IPS-20b (cell line): ENCODE measurements around the gene LCP1.

ENCODE experiments used
- H3K27ac ChIP-seq: one replicate; pipeline ENCODE4 v1.5.1; 2013; ENCODE audit warnings: low read length
- H3K27me3 ChIP-seq: 2 replicates; pipeline ENCODE4 v1.6.1; 2013; ENCODE audit warnings: mild to moderate bottlenecking, low read length, inconsistent platforms; ENCODE audit not compliant: insufficient read depth
- H3K36me3 ChIP-seq: 2 replicates; pipeline ENCODE4 v1.6.1; 2013; ENCODE audit warnings: low read depth, mild to moderate bottlenecking, inconsistent platforms, low read length, moderate library complexity; ENCODE audit not compliant: insufficient read depth
- H3K4me1 ChIP-seq: 2 replicates; pipeline ENCODE4 v1.6.1; 2013; ENCODE audit warnings: mild to moderate bottlenecking, control low read depth, inconsistent platforms, low read length, moderate library complexity; ENCODE audit not compliant: insufficient read depth
- H3K4me3 ChIP-seq: 2 replicates; pipeline ENCODE4 v1.5.1; 2013; ENCODE audit warnings: mild to moderate bottlenecking, low read length, inconsistent platforms
- H3K9ac ChIP-seq: 2 replicates; pipeline ENCODE4 v1.6.1; 2013; ENCODE audit warnings: low read depth, mild to moderate bottlenecking, inconsistent platforms, low read length, moderate library complexity
- H3K9me3 ChIP-seq: 2 replicates; pipeline ENCODE4 v1.6.1; 2013; ENCODE audit warnings: mild to moderate bottlenecking, low read depth, low read length, inconsistent platforms; ENCODE audit not compliant: insufficient read depth

Gene LCP1

DNA sequence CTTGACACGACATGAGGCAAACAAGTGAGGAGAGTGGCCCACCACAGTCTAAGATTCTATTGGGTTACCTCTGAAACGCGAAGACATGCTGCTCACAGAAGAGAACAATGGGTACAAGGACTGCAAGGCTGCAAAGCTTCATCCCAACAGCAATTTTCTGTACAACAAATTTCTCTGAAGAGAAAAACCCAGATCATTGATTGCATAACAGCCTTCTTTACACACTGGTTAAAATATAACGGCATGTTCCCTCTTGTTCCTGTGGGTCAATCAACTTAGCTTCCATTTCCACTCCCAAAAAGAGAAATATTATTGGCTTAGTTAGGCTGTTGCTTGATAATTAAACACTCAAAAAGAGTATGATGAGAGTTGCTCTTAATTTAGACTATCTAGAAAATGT is 77.1 kb downstream of the LCP1 start, which contains the start of gene CPB2:
Gene CPB2, minus strand, starts transcription at position 166 of the 400 bp plus-strand sequence. Its CDS starts 24 bp downstream, at position 142.
- Histone ChIP-seq H3K36me3 (no peaks in the 10 kb centered on the region), H3K27me3 (no peaks in the 10 kb centered on the region), H3K4me3 (no peak within 1 kb of the TSS), H3K9me3 (no peaks in the 10 kb centered on the region), H3K9ac (no peak within 1 kb of the TSS), H3K4me1 (no peaks in the 10 kb centered on the region), H3K27ac (no peak within 1 kb of the TSS)

DNA sequence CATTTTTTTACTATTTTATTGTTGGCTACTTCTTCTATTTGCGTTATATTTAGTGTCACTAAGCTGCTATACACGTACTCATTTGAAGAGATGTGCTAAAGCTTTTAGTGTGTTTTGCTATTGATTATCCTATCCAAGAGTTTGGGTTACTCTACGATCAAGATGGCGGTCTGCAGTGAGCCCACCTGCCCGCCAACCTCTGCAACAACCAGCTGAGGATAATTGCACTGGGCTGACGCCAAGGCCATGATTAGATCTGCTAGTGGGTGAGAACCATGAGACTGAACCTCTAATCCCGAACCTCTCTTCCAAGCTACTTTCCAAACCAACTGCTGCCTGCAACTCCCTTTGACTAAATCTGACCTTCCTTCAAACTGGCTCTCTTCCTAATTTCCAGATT is 78.9 kb downstream of the LCP1 start:
- H3K9me3 ChIP-seq, result no peaks in the 10 kb centered on the region
- no peak overlapping the region for H3K4me3 ChIP-seq
- no peak overlapping the region for H3K27ac ChIP-seq
- H3K27me3 ChIP-seq, result no peaks in the 10 kb centered on the region
- H3K9ac ChIP-seq, result no peak overlapping the region
- no peaks in the 10 kb centered on the region for H3K36me3 ChIP-seq
- H3K4me1 ChIP-seq, result no peaks in the 10 kb centered on the region

DNA sequence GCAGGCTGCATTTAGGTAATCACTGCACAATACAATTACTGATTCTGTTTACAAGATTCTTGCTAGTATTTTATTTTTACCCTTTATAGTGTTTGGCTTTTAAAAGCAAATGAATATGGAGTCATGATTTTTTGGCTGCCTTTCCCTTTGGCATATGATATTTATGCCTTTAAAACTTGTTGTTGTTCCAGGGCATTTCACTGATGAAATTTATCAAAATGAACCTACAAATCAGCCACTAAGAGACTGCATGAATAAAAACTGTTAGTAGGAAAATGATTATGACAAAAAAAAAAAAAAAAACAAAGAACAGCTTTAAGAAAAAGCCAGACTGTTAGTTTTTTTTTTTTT is 79.7 kb downstream of the LCP1 start:
- no peaks in the 10 kb centered on the region for H3K9me3 ChIP-seq
- no peak overlapping the region for H3K9ac ChIP-seq
- no peak overlapping the region for H3K27ac ChIP-seq
- H3K4me3 ChIP-seq, result no peak overlapping the region
- no peaks in the 10 kb centered on the region for H3K36me3 ChIP-seq
- H3K27me3 ChIP-seq, result no peaks in the 10 kb centered on the region
- no peaks in the 10 kb centered on the region for H3K4me1 ChIP-seq

DNA sequence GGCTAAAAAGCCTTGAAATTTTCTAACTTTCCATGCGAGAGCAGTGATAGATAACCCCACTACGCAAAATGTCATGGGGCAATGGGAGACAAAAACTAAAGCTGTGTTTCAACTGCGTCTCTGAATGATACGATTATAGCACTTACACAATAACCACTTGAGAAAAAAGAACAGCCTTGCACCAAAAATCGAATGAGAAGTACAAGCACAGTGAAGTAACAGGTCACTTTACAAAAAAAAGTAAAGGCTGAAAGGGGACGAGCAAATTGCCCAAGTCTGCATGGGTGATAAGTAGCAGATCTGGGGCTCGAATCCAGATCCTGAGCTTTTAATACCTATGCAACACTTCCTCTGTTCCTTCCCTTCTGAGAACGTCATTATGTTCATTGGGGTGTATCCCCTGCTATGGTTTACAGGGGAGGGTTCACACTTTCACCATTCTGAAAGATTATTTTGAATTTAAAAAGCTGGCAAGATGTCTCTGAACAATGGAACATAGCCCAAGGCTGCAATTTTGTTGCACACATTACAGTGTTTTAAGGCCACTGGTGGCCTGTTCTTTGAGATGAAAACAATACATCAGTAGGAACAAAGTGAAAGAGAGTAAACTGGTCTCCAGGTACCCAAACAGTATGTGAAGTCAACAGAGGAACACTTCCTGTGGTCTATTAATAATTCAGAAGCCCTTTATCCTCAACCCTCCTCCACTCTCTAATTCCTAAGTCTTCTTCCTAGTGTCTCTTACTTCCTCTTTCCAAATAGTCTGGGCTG is 80.3 kb downstream of the LCP1 start:
- Histone ChIP-seq H3K4me1 (no peaks in the 10 kb centered on the region), H3K4me3 (no peak overlapping the region), H3K9me3 (no peaks in the 10 kb centered on the region), H3K27ac (no peak overlapping the region), H3K9ac (no peak overlapping the region), H3K36me3 (no peaks in the 10 kb centered on the region), H3K27me3 (no peaks in the 10 kb centered on the region)

DNA sequence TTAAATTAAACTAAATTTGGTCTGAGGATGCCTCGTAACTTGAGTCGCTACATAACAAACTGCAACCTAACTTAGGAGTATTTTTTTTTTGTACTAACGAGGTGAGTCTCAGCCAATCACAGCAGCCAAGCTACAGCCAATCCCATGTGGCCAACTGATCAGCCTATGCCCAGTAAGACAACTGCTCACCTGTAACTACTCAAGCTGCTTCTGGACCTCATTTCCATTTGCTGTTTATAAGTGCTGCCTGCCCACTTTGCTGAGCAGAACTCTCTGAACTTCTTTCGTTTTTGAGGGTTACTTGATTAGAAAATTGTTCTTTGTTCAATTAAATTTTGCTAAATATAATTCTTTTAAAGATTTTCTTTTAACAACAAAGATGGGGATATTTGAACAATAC is 81.0 kb downstream of the LCP1 start:
- H3K4me3 ChIP-seq, result no peak overlapping the region
- no peak overlapping the region for H3K27ac ChIP-seq
- H3K27me3 ChIP-seq, result no peaks in the 10 kb centered on the region
- H3K36me3 ChIP-seq, result no peaks in the 10 kb centered on the region
- no peaks in the 10 kb centered on the region for H3K4me1 ChIP-seq
- H3K9me3 ChIP-seq, result no peaks in the 10 kb centered on the region
- H3K9ac ChIP-seq, result no peak overlapping the region

DNA sequence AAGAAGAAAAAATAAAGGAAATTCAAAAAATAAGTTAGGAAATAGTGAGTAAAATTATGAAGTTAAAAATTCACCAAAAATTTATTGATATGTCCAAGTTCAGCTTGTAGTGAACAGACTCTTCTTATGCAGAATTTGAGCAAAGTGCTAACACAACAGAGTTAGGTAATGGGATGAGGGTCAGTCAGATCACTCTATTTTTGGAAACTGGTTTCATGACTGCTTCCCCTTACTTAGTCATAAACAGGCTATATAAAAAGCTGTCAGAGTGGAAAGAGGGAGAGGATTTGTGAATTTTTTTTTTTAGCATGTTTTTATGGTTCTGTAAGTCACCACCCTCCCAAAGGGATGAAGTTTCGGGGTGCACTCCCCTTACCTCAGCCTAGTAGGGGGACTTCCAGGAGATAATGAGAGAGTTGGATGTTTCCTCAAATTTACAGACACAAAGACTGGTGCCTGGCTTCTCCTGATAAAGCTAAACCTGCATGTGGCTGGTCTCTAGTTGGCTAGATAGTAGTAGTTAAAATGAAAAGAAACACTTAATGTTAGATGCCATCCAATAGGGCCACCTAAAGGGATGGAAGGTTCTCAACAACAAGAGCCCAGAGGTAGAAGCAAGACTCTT is 81.7 kb downstream of the LCP1 start:
- no peaks in the 10 kb centered on the region for H3K27me3 ChIP-seq
- H3K27ac ChIP-seq, result no peak overlapping the region
- H3K36me3 ChIP-seq, result no peaks in the 10 kb centered on the region
- H3K4me1 ChIP-seq, result no peaks in the 10 kb centered on the region
- no peak overlapping the region for H3K9ac ChIP-seq
- no peaks in the 10 kb centered on the region for H3K9me3 ChIP-seq
- H3K4me3 ChIP-seq, result no peak overlapping the region

DNA sequence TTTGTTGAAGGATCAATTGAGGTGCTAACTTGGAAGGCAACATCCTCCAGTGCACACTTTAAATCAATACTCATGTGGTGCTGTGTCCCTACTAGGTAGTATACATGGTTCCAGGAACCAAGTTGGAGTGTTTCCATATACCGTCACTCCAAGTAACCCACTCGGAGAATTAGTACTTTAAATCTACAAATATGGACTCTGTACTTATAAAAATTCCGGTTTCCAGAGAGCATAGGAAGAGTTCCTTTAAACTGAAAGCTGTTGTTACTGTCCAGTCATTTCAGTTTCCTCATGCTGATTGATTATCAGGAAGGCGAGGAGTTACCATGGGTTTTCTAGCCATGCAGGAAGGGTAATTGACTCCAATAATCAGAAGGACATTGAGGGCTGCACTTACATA is 84.3 kb downstream of the LCP1 start:
- H3K9me3 ChIP-seq, result no peaks in the 10 kb centered on the region
- no peaks in the 10 kb centered on the region for H3K27me3 ChIP-seq
- H3K4me1 ChIP-seq, result no peaks in the 10 kb centered on the region
- H3K4me3 ChIP-seq, result no peak overlapping the region
- no peaks in the 10 kb centered on the region for H3K36me3 ChIP-seq
- no peak overlapping the region for H3K27ac ChIP-seq
- H3K9ac ChIP-seq, result no peak overlapping the region

DNA sequence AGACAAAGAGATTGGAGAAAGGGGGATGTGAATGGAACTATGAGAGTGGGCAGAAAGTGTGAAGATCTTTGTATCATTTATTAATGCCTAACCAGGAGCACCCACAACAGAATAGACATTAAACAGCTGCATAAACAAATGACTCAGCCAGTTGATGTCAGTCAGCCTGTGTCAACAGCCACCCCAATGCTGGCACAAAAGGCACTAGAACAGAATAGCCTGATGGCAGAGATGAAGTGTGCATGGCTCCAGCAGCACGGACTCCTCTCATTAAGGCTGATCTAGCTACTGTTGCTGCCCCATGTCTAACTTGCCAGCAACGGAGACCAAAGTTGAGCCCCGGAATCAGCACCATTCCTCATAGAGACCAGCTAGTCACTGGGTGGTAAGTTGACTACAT is 85.0 kb downstream of the LCP1 start:
- Histone ChIP-seq H3K36me3 (no peaks in the 10 kb centered on the region), H3K4me3 (no peak overlapping the region), H3K9ac (no peak overlapping the region), H3K4me1 (no peaks in the 10 kb centered on the region), H3K27ac (no peak overlapping the region), H3K9me3 (no peaks in the 10 kb centered on the region), H3K27me3 (no peaks in the 10 kb centered on the region)

DNA sequence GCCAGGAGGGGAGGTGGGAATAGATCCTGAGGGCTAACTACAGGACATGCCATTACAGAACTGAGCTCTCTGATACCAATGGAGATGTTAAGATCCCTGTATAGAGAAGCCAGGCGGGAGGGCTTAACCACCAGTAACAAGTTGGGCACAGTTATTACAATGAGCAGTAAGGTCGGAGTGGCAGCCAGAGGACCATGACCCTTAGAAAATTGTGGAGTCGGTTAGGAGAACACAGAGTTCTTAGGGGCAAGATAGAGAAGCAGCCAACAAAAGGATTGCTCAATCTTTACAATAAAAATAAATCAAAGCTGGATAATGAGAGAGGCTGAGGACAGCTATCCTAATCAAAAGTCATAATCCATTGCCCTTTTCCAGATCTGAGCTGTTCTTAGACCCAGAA is 87.5 kb downstream of the LCP1 start:
- Histone ChIP-seq H3K9ac (no peak overlapping the region), H3K27ac (no peak overlapping the region), H3K27me3 (no peaks in the 10 kb centered on the region), H3K4me1 (no peaks in the 10 kb centered on the region), H3K36me3 (no peaks in the 10 kb centered on the region), H3K4me3 (no peak overlapping the region), H3K9me3 (no peaks in the 10 kb centered on the region)

DNA sequence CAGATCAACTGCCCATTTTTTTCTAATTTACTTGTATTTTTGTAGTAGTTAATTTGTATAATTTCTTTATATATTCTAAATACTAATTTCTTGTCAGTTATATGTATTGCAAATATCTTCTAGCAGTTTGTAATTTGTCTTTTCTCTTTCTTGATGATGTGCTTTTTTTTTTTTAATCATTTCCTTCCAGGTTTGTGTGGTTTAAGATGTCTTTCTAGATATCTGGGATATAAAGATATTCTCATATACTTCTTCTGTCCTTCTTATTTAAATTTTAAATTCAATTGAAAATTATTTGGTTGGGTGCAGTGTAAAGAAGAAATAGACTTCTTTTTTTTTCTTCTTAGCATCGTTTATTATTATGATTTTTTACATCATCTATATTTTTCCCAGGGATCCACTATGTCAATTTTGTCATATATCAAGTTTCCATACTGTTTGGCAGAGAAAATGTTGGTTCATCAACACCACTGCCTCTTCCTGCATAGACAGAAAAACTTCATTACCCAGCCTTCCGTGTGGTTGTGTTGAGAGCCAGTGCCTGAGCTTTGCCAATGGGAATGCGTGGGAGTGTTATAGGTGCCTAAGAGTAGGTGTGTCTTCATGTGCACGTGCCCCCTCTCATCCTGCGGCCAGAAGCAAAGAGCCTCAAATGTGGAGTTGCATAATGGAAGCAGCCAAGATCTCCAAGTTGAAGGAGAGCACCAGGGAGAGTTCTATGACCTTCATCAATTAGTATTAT is 93.0 kb downstream of the LCP1 start:
- Histone ChIP-seq H3K4me3 (no peak overlapping the region), H3K9ac (no peak overlapping the region), H3K27me3 (no peaks in the 10 kb centered on the region), H3K36me3 (no peaks in the 10 kb centered on the region), H3K27ac (no peak overlapping the region), H3K4me1 (no peaks in the 10 kb centered on the region), H3K9me3 (no peaks in the 10 kb centered on the region)

DNA sequence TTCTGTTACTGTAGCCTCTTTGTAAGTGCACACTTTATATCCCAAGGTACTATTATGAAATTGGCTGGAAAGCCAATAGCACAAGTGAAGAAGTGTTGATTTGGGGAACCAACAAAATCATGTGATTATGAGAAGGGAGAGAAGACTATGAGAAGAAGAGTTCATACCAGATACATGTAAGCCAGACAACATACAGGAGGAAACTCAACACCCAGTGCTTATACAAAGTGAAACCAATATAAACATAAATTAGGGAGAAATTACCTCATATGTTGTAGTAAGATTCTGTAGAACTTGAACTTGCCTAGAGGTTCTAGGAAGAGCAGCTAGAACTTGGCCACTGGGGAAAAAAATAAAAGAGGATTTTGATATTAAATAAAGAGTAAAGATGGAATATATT is 94.5 kb downstream of the LCP1 start:
- Histone ChIP-seq H3K4me3 (no peak overlapping the region), H3K27me3 (no peaks in the 10 kb centered on the region), H3K36me3 (no peaks in the 10 kb centered on the region), H3K27ac (no peak overlapping the region), H3K9me3 (no peaks in the 10 kb centered on the region), H3K9ac (no peak overlapping the region), H3K4me1 (no peaks in the 10 kb centered on the region)

DNA sequence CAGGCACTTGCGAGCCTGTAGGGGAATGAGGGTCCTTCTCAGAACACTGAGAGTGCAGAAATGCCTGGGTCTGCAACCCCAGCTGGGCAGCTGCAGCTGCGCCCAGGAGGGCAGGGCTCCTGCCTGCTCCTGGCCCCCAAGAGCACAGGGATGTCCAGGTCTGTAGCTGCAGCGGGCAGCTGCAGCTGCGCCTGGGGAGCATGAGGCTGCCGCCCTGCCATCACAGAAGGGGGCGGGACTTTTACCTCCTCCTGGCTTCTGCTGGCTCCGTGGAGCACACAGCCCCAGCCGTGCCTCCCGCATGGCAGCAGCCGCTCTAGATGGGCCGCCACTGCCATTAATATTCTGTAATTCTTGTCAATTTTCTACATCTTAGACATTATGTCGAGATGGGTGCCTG is 95.0 kb downstream of the LCP1 start:
- no peaks in the 10 kb centered on the region for H3K36me3 ChIP-seq
- no peaks in the 10 kb centered on the region for H3K4me1 ChIP-seq
- H3K27me3 ChIP-seq, result no peaks in the 10 kb centered on the region
- no peaks in the 10 kb centered on the region for H3K9me3 ChIP-seq
- H3K4me3 ChIP-seq, result no peak overlapping the region
- no peak overlapping the region for H3K9ac ChIP-seq
- H3K27ac ChIP-seq, result no peak overlapping the region
